Keratinocyte (primary cell): ENCODE results near the gene RPS3A. TPM values are rescaled to one million over a fixed set of nuclear protein-coding genes. Genes with fewer than 3 reads are reported as not detected.

ENCODE experiments used
- DNase-seq: peaks from one replicate; pipeline ENCODE4 v3.0.0-alpha.2; 2011; ENCODE audit warnings: low read depth, missing footprints, low spot score
- FAIRE-seq: peaks from 2 replicates; lab custom pipeline; 2011; peaks lifted over from hg19 to GRCh38; lab: Jason Lieb, UNC
- H2AFZ ChIP-seq: 2 replicates; pipeline ENCODE4 v1.6.0; 2012; ENCODE audit warnings: low read length, control low read depth, inconsistent platforms; ENCODE audit not compliant: control insufficient read depth
- H3K27ac ChIP-seq: 2 replicates; pipeline ENCODE4 v1.5.1; 2011; ENCODE audit warnings: low read length; ENCODE audit not compliant: control insufficient read depth, insufficient read depth
- H3K27me3 ChIP-seq: 3 replicates; pipeline ENCODE4 v1.6.0; 2011; ENCODE audit warnings: low read length; ENCODE audit not compliant: control insufficient read depth, insufficient read depth; ENCODE audit errors: extremely low read depth
- H3K36me3 ChIP-seq, 2 experiments: 2 replicates in 1 of 2; 3 replicates in 1 of 2; pipeline ENCODE4 v1.5.1; 2011; ENCODE audit warnings: low read length in 2 of 2, mild to moderate bottlenecking in 1 of 2; ENCODE audit not compliant: control insufficient read depth in 2 of 2, insufficient read depth in 2 of 2; ENCODE audit errors: extremely low read depth in 1 of 2
- H3K4me1 ChIP-seq: 3 replicates; pipeline ENCODE4 v1.5.1; 2011; ENCODE audit warnings: low read length; ENCODE audit not compliant: control insufficient read depth, insufficient read depth; ENCODE audit errors: extremely low read depth
- H3K4me2 ChIP-seq: 3 replicates; pipeline ENCODE4 v1.6.0; 2011; ENCODE audit warnings: low read depth, low read length; ENCODE audit not compliant: control insufficient read depth, insufficient read depth; ENCODE audit errors: extremely low read depth
- H3K4me3 ChIP-seq, 3 experiments: fragments of 200-600 bp in 1 of 3; sonication (generic) in 1 of 3; 2 replicates in 2 of 3; 3 replicates in 1 of 3; pipeline ENCODE4 v1.5.1; 2011 to 2016; ENCODE audit warnings: low read length in 3 of 3, mild to moderate bottlenecking in 3 of 3, control low read depth in 2 of 3, inconsistent platforms in 1 of 3, low read depth in 1 of 3, mixed read lengths in 1 of 3, mixed run types in 1 of 3, moderate library complexity in 1 of 3; ENCODE audit not compliant: control insufficient read depth in 2 of 3, insufficient read depth in 2 of 3; ENCODE audit errors: extremely low read depth in 1 of 3
- H3K79me2 ChIP-seq: 2 replicates; pipeline ENCODE4 v1.6.0; 2012; ENCODE audit warnings: low read length; ENCODE audit not compliant: control insufficient read depth, insufficient read depth
- H3K9ac ChIP-seq: 3 replicates; pipeline ENCODE4 v1.6.0; 2011; ENCODE audit warnings: low read length; ENCODE audit not compliant: control insufficient read depth, insufficient read depth; ENCODE audit errors: extremely low read depth
- H3K9me1 ChIP-seq: 3 replicates; pipeline ENCODE4 v1.6.0; 2011; ENCODE audit warnings: low read length; ENCODE audit not compliant: control insufficient read depth, insufficient read depth; ENCODE audit errors: extremely low read depth
- H3K9me3 ChIP-seq: 2 replicates; pipeline ENCODE4 v1.5.1; 2012; ENCODE audit warnings: low read depth, low read length; ENCODE audit not compliant: control insufficient read depth
- H4K20me1 ChIP-seq: 3 replicates; pipeline ENCODE4 v1.6.0; 2011; ENCODE audit warnings: low read length; ENCODE audit not compliant: control insufficient read depth, insufficient read depth; ENCODE audit errors: extremely low read depth
- CTCF ChIP-seq, 3 experiments: IDR thresholded peaks in 1 of 3; conservative IDR thresholded peaks in 1 of 3; optimal IDR thresholded peaks in 1 of 3; 2 replicates in 2 of 3; 3 replicates in 1 of 3; pipeline versions ENCODE3 to v1.5.1; 2011; ENCODE audit warnings: low read length in 3 of 3, mild to moderate bottlenecking in 3 of 3, moderate library complexity in 2 of 3, control low read depth in 1 of 3, inconsistent platforms in 1 of 3; ENCODE audit not compliant: insufficient read depth in 2 of 3; ENCODE audit errors: extremely low read depth in 1 of 3
- EZH2 ChIP-seq: IDR thresholded peaks from one replicate; pipeline ENCODE4 v1.6.1; 2012; ENCODE audit warnings: inconsistent platforms, mild to moderate bottlenecking, low read length, moderate library complexity
- dilution Hi-C: fragments of 300-500 bp; cut with MboI; formaldehyde crosslinking; loops from one replicate; pipeline ENCODE4 v1.7.0; 2020; ENCODE audit warnings: low sequenced_read_pairs; ENCODE audit not compliant: extremely low pct_ligation_motif_present
- polyA plus RNA-seq, 5 experiments: library from polyadenylated mRNA; depleted of rRNA in 3 of 5; stranded (reverse) in 3 of 5; stranded (forward) in 1 of 5; unstranded in 1 of 5; fragments of >200 nt; gene quantifications; 1 replicate in 1 of 5; 2 replicates in 3 of 5; 3 replicates in 1 of 5; pipeline versions ENCODE4 v1.2.1 to v1.2.3, GENCODE V29; 2011 to 2012; ENCODE audit warnings: missing spikeins in 2 of 5, low read depth in 1 of 5, low replicate concordance in 1 of 5
- small RNA-seq, 3 experiments: library from RNA; depleted of rRNA; stranded (forward); fragments of <200 nt; gene quantifications; one replicate each; pipeline ENCODE3, GENCODE V24; 2012; ENCODE audit warnings: low read depth in 3 of 3, low replicate concordance in 1 of 3; ENCODE audit not compliant: insufficient read length in 3 of 3

The RPS3A gene
- polyA plus RNA-seq, 1 donor (not counting 4 experiments of a cell fraction or from before 2014, with no cell fraction given): 3,377 TPM

- dilution Hi-C loops: no loop called here
- Histone ChIP-seq H3K4me2 (no peak overlapping the region), H3K36me3 (peaks cover 0 to 2% of the 10 kb centered on the region in 2 experiments), H3K27ac (no peak overlapping the region), H4K20me1 (no peaks in the 10 kb centered on the region), H3K4me1 (no peaks in the 10 kb centered on the region), H3K9me3 (no peaks in the 10 kb centered on the region), H3K9me1 (no peaks in the 10 kb centered on the region), H3K4me3 (no peak overlapping the region), H2AFZ (no peak overlapping the region), H3K9ac (no peak overlapping the region), H3K27me3 (no peaks in the 10 kb centered on the region), H3K79me2 (no peaks in the 10 kb centered on the region)
- FAIRE-seq (no peak), DNase-seq (no peak)
- TF ChIP-seq CTCF (optimal IDR thresholded peaks at IDR 0.05 in 1 of 3, IDR thresholded peaks at IDR 0.05 in 1 of 3, conservative IDR thresholded peaks at IDR 0.05 in 1 of 3; ENCODE audit: extremely low read depth in 1 of 3, insufficient read depth in 2 of 3, low read length in 3 of 3) (no peak), EZH2 (no peak)
Observed at GRCh38 chr4:151153585-151153984, 54.2 kb downstream of the RPS3A start.

Small RNAs within 50 kb of the gene (small RNA-seq; reads per million reads assigned to genes)
- gene SNORD73A: 0 reads per million in 3 experiments
- gene SNORD73B: 0.25 to 11.9 (median 0.33) reads per million in 3 experiments

Other genes with a start within 250 kb of the RPS3A start
- 35.6 to 39.8 TPM (median 37.9 TPM) in 3 replicates for gene LRBA, start 84.3 kb upstream of the RPS3A start, polyA plus RNA-seq
- not detected in 3 replicates for gene PRSS48, start 177.5 kb downstream of the RPS3A start, polyA plus RNA-seq
- 19.4 to 24.8 TPM (median 22.8 TPM) in 3 replicates for gene SH3D19, start 226.0 kb downstream of the RPS3A start, polyA plus RNA-seq